Amniotic stem cell (primary cell): ENCODE measurements around the gene POLR2B.
"Not testable (repeated sequence)": the region's sequence is repeated elsewhere in the genome, so short reads cannot be mapped to it uniquely, and the experiment has no call there.

ENCODE experiments used
- DNase-seq: peaks from one replicate; lab custom pipeline; 2025; lab: John Stamatoyannopoulos, UW

The POLR2B gene

GRCh38 chr4:56986952-56987351 is 8.3 kb downstream of the POLR2B start:
- DNase-seq, result no peak

GRCh38 chr4:56990109-56990905 is 11.6 kb downstream of the POLR2B start:
- no peak for DNase-seq

GRCh38 chr4:56995525-56995924 is 16.8 kb downstream of the POLR2B start:
- DNase-seq, result no peak

- no peak for DNase-seq
Measured at GRCh38 chr4:56999751-57000150, 21.1 kb downstream of the POLR2B start.

GRCh38 chr4:57013543-57014120 is 34.9 kb downstream of the POLR2B start:
- no peak for DNase-seq

- no peak for DNase-seq
Measured at GRCh38 chr4:57018980-57019379, 40.3 kb downstream of the POLR2B start.

GRCh38 chr4:57020467-57021101 is 41.9 kb downstream of the POLR2B start:
- peak; percentile 59 for DNase-seq

- peak; percentile 79 for DNase-seq
Measured at GRCh38 chr4:57023104-57023503, 44.4 kb downstream of the POLR2B start.

GRCh38 chr4:57034520-57034919 is 55.8 kb downstream of the POLR2B start:
- DNase-seq, result no peak

- DNase-seq, result no peak
Measured at GRCh38 chr4:57037982-57038604, 59.4 kb downstream of the POLR2B start.

GRCh38 chr4:57039345-57039744 is 60.6 kb downstream of the POLR2B start:
- DNase-seq, result no peak

- no peak for DNase-seq
Measured at GRCh38 chr4:57040510-57040909, 61.8 kb downstream of the POLR2B start.

- no peak for DNase-seq
Measured at GRCh38 chr4:57041020-57041419, 62.3 kb downstream of the POLR2B start.

GRCh38 chr4:57042711-57043169 is 64.0 kb downstream of the POLR2B start:
- DNase-seq, result no peak

GRCh38 chr4:57043347-57044251 is 64.9 kb downstream of the POLR2B start:
- DNase-seq, result no peak

GRCh38 chr4:57044279-57044678 is 65.6 kb downstream of the POLR2B start:
- no peak for DNase-seq

GRCh38 chr4:57044996-57045395 is 66.3 kb downstream of the POLR2B start:
- no peak for DNase-seq

- not testable (repeated sequence) for DNase-seq
Measured at GRCh38 chr4:57047046-57047445, 68.3 kb downstream of the POLR2B start.

- DNase-seq, result no peak
Measured at GRCh38 chr4:57048590-57049304, 70.1 kb downstream of the POLR2B start.

GRCh38 chr4:57051095-57051494 is 72.4 kb downstream of the POLR2B start:
- no peak for DNase-seq

- no peak for DNase-seq
Measured at GRCh38 chr4:57051524-57051923, 72.8 kb downstream of the POLR2B start.
